HEK293 (cell line): ENCODE measurements around the gene PADI3.

Experiments
- CTCF ChIA-PET: fragments of 350-600 bp; formaldehyde crosslinking; extraction: SDS; loops from one replicate; lab custom pipeline; 2021; ENCODE audit warnings: antibody characterized with exemption; lab: Yijun Ruan, JAX
- POLR2A ChIA-PET: fragments of 300-600 bp; formaldehyde crosslinking; extraction: SDS; loops from one replicate; lab custom pipeline; 2020; ENCODE audit warnings: antibody characterized with exemption, inconsistent platforms; lab: Yijun Ruan, JAX
- H3K27ac ChIP-seq: fragments of 200-500 bp; sonication (Bioruptor generic); 2 replicates; pipeline ENCODE4 v1.5.1; 2014; ENCODE audit warnings: low read depth, low read length, control low read depth, inconsistent platforms; ENCODE audit errors: extremely low read depth
- H3K36me3 ChIP-seq, 2 experiments: fragments of 200-500 bp in 1 of 2; sonication (Bioruptor generic) in 1 of 2; 1 replicate in 1 of 2; 2 replicates in 1 of 2; pipeline ENCODE4 v1.5.1; 2014 to 2017; ENCODE audit warnings: inconsistent platforms in 2 of 2, low read length in 2 of 2; ENCODE audit not compliant: control insufficient read depth in 2 of 2, insufficient read depth in 1 of 2
- H3K4me1 ChIP-seq: fragments of 200-500 bp; sonication (Bioruptor generic); 2 replicates; pipeline ENCODE4 v1.5.1; 2014; ENCODE audit warnings: mild to moderate bottlenecking, low read length, inconsistent platforms; ENCODE audit not compliant: control insufficient read depth, insufficient read depth
- H3K4me3 ChIP-seq: 2 replicates; pipeline ENCODE4 v1.5.1; 2011; ENCODE audit warnings: low read depth, mild to moderate bottlenecking, control low read depth, low read length, moderate library complexity
- H3K9me3 ChIP-seq: fragments of 200-500 bp; sonication (Bioruptor generic); 2 replicates; pipeline ENCODE4 v1.5.1; 2014; ENCODE audit warnings: low read depth, low read length, inconsistent platforms; ENCODE audit not compliant: control insufficient read depth, insufficient read depth
- KLF16 ChIP-seq: fragments of 450-650 bp; formaldehyde crosslinking; IDR thresholded peaks from 2 replicates; pipeline ENCODE4 v1.5.1; 2017; ENCODE audit warnings: missing biosample characterization, missing genetic modification characterization
- MEIS1 ChIP-seq: sonication (generic); formaldehyde crosslinking; IDR thresholded peaks from 2 replicates; pipeline ENCODE4 v1.8.1; 2022; ENCODE audit warnings: missing genetic modification reagents, mild to moderate bottlenecking, borderline replicate concordance
- SETDB1 ChIP-seq: IDR thresholded peaks from one replicate; pipeline ENCODE4 v1.6.1; 2017; ENCODE audit warnings: mild to moderate bottlenecking, low read length, moderate library complexity, mixed read lengths; ENCODE audit not compliant: insufficient read length
- SP7 ChIP-seq: fragments of 450-650 bp; formaldehyde crosslinking; IDR thresholded peaks from 2 replicates; pipeline ENCODE4 v1.5.1; 2016; ENCODE audit warnings: missing biosample characterization, missing genetic modification characterization
- YY2 ChIP-seq: fragments of 450-650 bp; formaldehyde crosslinking; IDR thresholded peaks from 2 replicates; pipeline ENCODE4 v1.5.1; 2016; ENCODE audit warnings: missing biosample characterization, missing genetic modification characterization
- ZBTB21 ChIP-seq: fragments of 450-650 bp; formaldehyde crosslinking; IDR thresholded peaks from 2 replicates; pipeline ENCODE4 v1.5.1; 2017; ENCODE audit warnings: missing biosample characterization, missing genetic modification characterization
- ZBTB48 ChIP-seq: fragments of 450-650 bp; formaldehyde crosslinking; IDR thresholded peaks from 2 replicates; pipeline ENCODE4 v1.5.1; 2016; ENCODE audit warnings: missing biosample characterization, missing genetic modification characterization
- ZIC2 ChIP-seq: fragments of 450-650 bp; formaldehyde crosslinking; IDR thresholded peaks from 2 replicates; pipeline ENCODE4 v1.5.1; 2016; ENCODE audit warnings: missing biosample characterization, missing genetic modification characterization
- ZNF10 ChIP-seq: fragments of 450-650 bp; formaldehyde crosslinking; IDR thresholded peaks from 2 replicates; pipeline ENCODE4 v1.5.1; 2017; ENCODE audit warnings: missing biosample characterization, missing genetic modification characterization
- ZNF184 ChIP-seq: fragments of 450-650 bp; IDR thresholded peaks from 2 replicates; pipeline ENCODE4 v1.5.1; 2018; ENCODE audit warnings: missing biosample characterization, mild to moderate bottlenecking, missing genetic modification characterization
- ZNF24 ChIP-seq: fragments of 450-650 bp; formaldehyde crosslinking; IDR thresholded peaks from 2 replicates; pipeline ENCODE4 v1.5.1; 2016; ENCODE audit warnings: missing biosample characterization, missing genetic modification characterization
- ZNF366 ChIP-seq: fragments of 450-650 bp; formaldehyde crosslinking; conservative IDR thresholded peaks from 2 replicates; pipeline ENCODE4 v1.5.1; 2016; ENCODE audit warnings: missing biosample characterization, missing genetic modification characterization
- ZNF404 ChIP-seq: fragments of 450-650 bp; formaldehyde crosslinking; IDR thresholded peaks from 2 replicates; pipeline ENCODE4 v1.5.1; 2017; ENCODE audit warnings: missing biosample characterization, missing genetic modification characterization
- ZSCAN30 ChIP-seq: fragments of 450-650 bp; IDR thresholded peaks from 2 replicates; pipeline ENCODE4 v1.5.1; 2018; ENCODE audit warnings: missing biosample characterization, mild to moderate bottlenecking, missing genetic modification characterization, moderate library complexity
- ZXDB ChIP-seq: fragments of 450-650 bp; formaldehyde crosslinking; IDR thresholded peaks from 2 replicates; pipeline ENCODE4 v1.5.1; 2016; ENCODE audit warnings: missing biosample characterization, missing genetic modification characterization
- TF ChIP-seq, protein P1 (sequence below): fragments of 450-650 bp; formaldehyde crosslinking; IDR thresholded peaks from 2 replicates; pipeline ENCODE4 v1.5.1; 2017; ENCODE audit warnings: missing biosample characterization, mild to moderate bottlenecking, missing genetic modification characterization, moderate library complexity
- TF ChIP-seq, protein P2 (sequence below): fragments of 450-650 bp; formaldehyde crosslinking; IDR thresholded peaks from 2 replicates; pipeline ENCODE4 v1.5.1; 2017; ENCODE audit warnings: missing biosample characterization, missing genetic modification characterization
- TF ChIP-seq, protein P3 (sequence below): fragments of 450-650 bp; formaldehyde crosslinking; IDR thresholded peaks from 2 replicates; pipeline ENCODE4 v1.5.1; 2016; ENCODE audit warnings: missing biosample characterization, missing genetic modification characterization

The PADI3 gene

GRCh38 chr1:17236779-17237560 lies 11.9 kb upstream of the PADI3 start (continued):
- TF ChIP-seq ZIC2 (tag by site-specific recombination), result peak; percentile 80
- no peak for TF ChIP-seq YY2 (tag by site-specific recombination)
- no peak for TF ChIP-seq SETDB1
- TF ChIP-seq ZBTB21 (tag by site-specific recombination), result 0 out of 2 replicates have a peak, but pooled peaks have one; percentile 13
- no peak for TF ChIP-seq MEIS1 (CRISPR knock-in tag)
- TF ChIP-seq KLF16 (tag by site-specific recombination), result peak; percentile 54; the same call in 1 of the 2 replicates
- TF ChIP-seq ZNF24 (tag by site-specific recombination), result peak; percentile 94
- TF ChIP-seq, protein P1, sequence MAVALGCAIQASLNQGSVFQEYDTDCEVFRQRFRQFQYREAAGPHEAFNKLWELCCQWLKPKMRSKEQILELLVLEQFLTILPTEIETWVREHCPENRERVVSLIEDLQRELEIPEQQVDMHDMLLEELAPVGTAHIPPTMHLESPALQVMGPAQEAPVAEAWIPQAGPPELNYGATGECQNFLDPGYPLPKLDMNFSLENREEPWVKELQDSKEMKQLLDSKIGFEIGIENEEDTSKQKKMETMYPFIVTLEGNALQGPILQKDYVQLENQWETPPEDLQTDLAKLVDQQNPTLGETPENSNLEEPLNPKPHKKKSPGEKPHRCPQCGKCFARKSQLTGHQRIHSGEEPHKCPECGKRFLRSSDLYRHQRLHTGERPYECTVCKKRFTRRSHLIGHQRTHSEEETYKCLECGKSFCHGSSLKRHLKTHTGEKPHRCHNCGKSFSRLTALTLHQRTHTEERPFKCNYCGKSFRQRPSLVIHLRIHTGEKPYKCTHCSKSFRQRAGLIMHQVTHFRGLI (tag by site-specific recombination), result no peak; the same call in 1 of the 2 replicates
- TF ChIP-seq ZSCAN30 (tag by site-specific recombination), result peak; percentile 95; the same call in 1 of the 2 replicates
- no peak for TF ChIP-seq ZNF404 (tag by site-specific recombination)
- peak; percentile 21; the same call in 1 of the 2 replicates for TF ChIP-seq ZNF184 (tag by site-specific recombination)
- TF ChIP-seq, all 188 proteins: peak for 70

DNA sequence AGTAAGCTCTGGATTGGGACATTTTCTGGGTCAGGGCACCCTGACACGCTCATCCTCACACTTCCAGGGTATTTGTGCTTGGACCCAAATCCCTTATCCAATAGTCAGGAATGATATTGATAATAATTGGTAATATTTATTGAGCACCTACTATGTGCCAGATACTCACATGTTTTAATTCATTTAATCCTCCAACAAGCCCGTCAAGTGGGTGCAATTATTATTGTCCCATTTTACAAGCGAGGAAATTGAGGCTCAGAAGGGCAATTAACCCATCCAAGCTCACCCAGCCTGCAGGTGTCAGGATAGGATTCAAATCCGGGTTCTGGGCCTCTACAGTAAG lies 11.4 kb upstream of the PADI3 start:
- TF ChIP-seq, protein P1 (tag by site-specific recombination), result no peak
- TF ChIP-seq ZNF366, result no peak
- TF ChIP-seq, protein P2, sequence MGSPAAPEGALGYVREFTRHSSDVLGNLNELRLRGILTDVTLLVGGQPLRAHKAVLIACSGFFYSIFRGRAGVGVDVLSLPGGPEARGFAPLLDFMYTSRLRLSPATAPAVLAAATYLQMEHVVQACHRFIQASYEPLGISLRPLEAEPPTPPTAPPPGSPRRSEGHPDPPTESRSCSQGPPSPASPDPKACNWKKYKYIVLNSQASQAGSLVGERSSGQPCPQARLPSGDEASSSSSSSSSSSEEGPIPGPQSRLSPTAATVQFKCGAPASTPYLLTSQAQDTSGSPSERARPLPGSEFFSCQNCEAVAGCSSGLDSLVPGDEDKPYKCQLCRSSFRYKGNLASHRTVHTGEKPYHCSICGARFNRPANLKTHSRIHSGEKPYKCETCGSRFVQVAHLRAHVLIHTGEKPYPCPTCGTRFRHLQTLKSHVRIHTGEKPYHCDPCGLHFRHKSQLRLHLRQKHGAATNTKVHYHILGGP (tag by site-specific recombination), result no peak
- TF ChIP-seq, protein P3, sequence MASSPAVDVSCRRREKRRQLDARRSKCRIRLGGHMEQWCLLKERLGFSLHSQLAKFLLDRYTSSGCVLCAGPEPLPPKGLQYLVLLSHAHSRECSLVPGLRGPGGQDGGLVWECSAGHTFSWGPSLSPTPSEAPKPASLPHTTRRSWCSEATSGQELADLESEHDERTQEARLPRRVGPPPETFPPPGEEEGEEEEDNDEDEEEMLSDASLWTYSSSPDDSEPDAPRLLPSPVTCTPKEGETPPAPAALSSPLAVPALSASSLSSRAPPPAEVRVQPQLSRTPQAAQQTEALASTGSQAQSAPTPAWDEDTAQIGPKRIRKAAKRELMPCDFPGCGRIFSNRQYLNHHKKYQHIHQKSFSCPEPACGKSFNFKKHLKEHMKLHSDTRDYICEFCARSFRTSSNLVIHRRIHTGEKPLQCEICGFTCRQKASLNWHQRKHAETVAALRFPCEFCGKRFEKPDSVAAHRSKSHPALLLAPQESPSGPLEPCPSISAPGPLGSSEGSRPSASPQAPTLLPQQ (tag by site-specific recombination), result no peak
- POLR2A ChIA-PET, result interaction anchor here (1.2 to 1.7 kb wide), 2 partner anchors 110 to 112 kb away, joined by 4 to 5 read pairs; no protein-coding TSS in a partner anchor
- no peaks in the 10 kb centered on the region for H3K9me3 ChIP-seq
- peaks cover 12% of the 10 kb centered on the region for H3K4me1 ChIP-seq
- H3K4me3 ChIP-seq, result no peak overlapping the region
- CTCF ChIA-PET, result interaction anchor here (0.6 to 11.3 kb wide), 32 partner anchors 9 to 621 kb away, joined by 3 to 281 read pairs (median 4); partner anchors contain the start of genes PADI2 and PADI3
- no peaks in the 10 kb centered on the region for H3K36me3 ChIP-seq
- no peak overlapping the region for H3K27ac ChIP-seq

- ChIA-PET CTCF (interaction anchor here (0.6 to 11.3 kb wide), 4 partner anchors 28 to 632 kb away, joined by 3 to 281 read pairs (median 4); partner anchors contain the start of gene PADI2), POLR2A (interaction anchor here (0.6 kb wide), 1 partner anchor 119 kb away, joined by 3 read pairs; no protein-coding TSS in a partner anchor)
- no peaks in the 10 kb centered on the region for H3K4me1 ChIP-seq
- H3K4me3 ChIP-seq, result no peak overlapping the region
- H3K9me3 ChIP-seq, result no peaks in the 10 kb centered on the region
- TF ChIP-seq ZBTB48 (tag by site-specific recombination) (peak; percentile 60), ZXDB (tag by site-specific recombination) (0 out of 2 replicates have a peak, but pooled peaks have one; percentile 41), SP7 (tag by site-specific recombination) (0 out of 2 replicates have a peak, but pooled peaks have one; percentile 14), ZNF10 (tag by site-specific recombination) (no peak), ZNF184 (tag by site-specific recombination) (0 out of 2 replicates have a peak, but pooled peaks have one; percentile 23)
- no peaks in the 10 kb centered on the region for H3K36me3 ChIP-seq
- no peak overlapping the region for H3K27ac ChIP-seq
Observed at GRCh38 chr1:17239420-17239819, 9.5 kb upstream of the PADI3 start.
